HepG2 (cell line): ENCODE results near the gene PLEKHB1. TPM values are rescaled to one million over a fixed set of nuclear protein-coding genes. Genes with fewer than 3 reads are reported as not detected.

ENCODE experiments used
- ADNP ChIP-seq: sonication (generic); formaldehyde crosslinking; IDR thresholded peaks from 2 replicates; pipeline ENCODE4 v1.4.0; 2020; ENCODE audit warnings: missing genetic modification reagents
- AGO1 ChIP-seq: fragments of 200-400 bp; formaldehyde crosslinking; IDR thresholded peaks from 2 replicates; pipeline ENCODE4 v1.6.1; 2017; ENCODE audit warnings: mild to moderate bottlenecking, low read depth, low read length, moderate library complexity; ENCODE audit not compliant: poor library complexity, severe bottlenecking
- GZF1 ChIP-seq: sonication (generic); formaldehyde crosslinking; IDR thresholded peaks from 2 replicates; pipeline ENCODE4 v1.5.1; 2020; ENCODE audit warnings: mild to moderate bottlenecking, missing genetic modification reagents
- HCFC1 ChIP-seq: fragments of 150-350 bp; IDR thresholded peaks from 2 replicates; pipeline ENCODE4 v1.6.1; 2014; ENCODE audit warnings: low read depth, low read length
- HHEX ChIP-seq: IDR thresholded peaks from 2 replicates; pipeline ENCODE4 v1.6.1; 2016; ENCODE audit warnings: control low read depth
- HIVEP1 ChIP-seq: sonication (generic); formaldehyde crosslinking; IDR thresholded peaks from 2 replicates; pipeline ENCODE4 v1.4.0; 2020; ENCODE audit warnings: mild to moderate bottlenecking, missing genetic modification reagents
- HMGA1 ChIP-seq: sonication (generic); formaldehyde crosslinking; conservative IDR thresholded peaks from 2 replicates; pipeline ENCODE4 v1.4.0; 2020; ENCODE audit warnings: missing genetic modification reagents
- KDM6A ChIP-seq: IDR thresholded peaks from 2 replicates; pipeline ENCODE4 v1.6.1; 2016; ENCODE audit warnings: low read depth
- MAFF ChIP-seq: IDR thresholded peaks from 2 replicates; pipeline ENCODE4 v1.6.1; 2011; ENCODE audit warnings: low read depth, low read length, improper control_type of control experiment
- MEIS1 ChIP-seq: sonication (generic); formaldehyde crosslinking; IDR thresholded peaks from 2 replicates; pipeline ENCODE4 v1.9.0; 2021; ENCODE audit warnings: mild to moderate bottlenecking, missing genetic modification reagents, moderate library complexity, borderline replicate concordance
- MIXL1 ChIP-seq: IDR thresholded peaks from 2 replicates; pipeline ENCODE4 v1.6.1; 2016
- NFYC ChIP-seq: IDR thresholded peaks from 2 replicates; pipeline ENCODE4 v1.6.1; 2016; ENCODE audit warnings: missing genetic modification reagents, missing compliant biosample characterization
- RAD21 ChIP-seq: fragments of 450-650 bp; formaldehyde crosslinking; IDR thresholded peaks from 2 replicates; pipeline ENCODE4 v1.5.0; 2020; ENCODE audit warnings: mild to moderate bottlenecking
- SIX4 ChIP-seq: sonication (generic); formaldehyde crosslinking; IDR thresholded peaks from 2 replicates; pipeline ENCODE4 v1.4.0; 2020; ENCODE audit warnings: missing genetic modification reagents
- SP1 ChIP-seq, 2 experiments: fragments of 450-650 bp in 1 of 2; sonication (generic) in 1 of 2; formaldehyde crosslinking in 1 of 2; IDR thresholded peaks; 2 replicates each; pipeline versions ENCODE4 v1.4.0 to v1.6.1; 2016 to 2020; ENCODE audit warnings: missing genetic modification reagents in 1 of 2
- TAF1 ChIP-seq: sonication (generic); formaldehyde crosslinking; IDR thresholded peaks from 2 replicates; pipeline ENCODE4 v1.4.0; 2020; ENCODE audit warnings: missing genetic modification reagents
- TCF7L2 ChIP-seq: IDR thresholded peaks from 2 replicates; pipeline ENCODE4 v1.6.1; 2011; ENCODE audit warnings: mild to moderate bottlenecking, low read depth, low read length, moderate library complexity
- ZFP1 ChIP-seq: IDR thresholded peaks from 2 replicates; pipeline ENCODE4 v1.6.1; 2016
- ZFP37 ChIP-seq: sonication (generic); formaldehyde crosslinking; IDR thresholded peaks from 2 replicates; pipeline ENCODE4 v1.4.0; 2020; ENCODE audit warnings: missing genetic modification reagents, borderline replicate concordance
- ZMYM4 ChIP-seq: sonication (generic); formaldehyde crosslinking; IDR thresholded peaks from 2 replicates; pipeline ENCODE4 v1.8.1; 2023; ENCODE audit warnings: mild to moderate bottlenecking, missing genetic modification reagents
- ZNF383 ChIP-seq: sonication (generic); formaldehyde crosslinking; IDR thresholded peaks from 2 replicates; pipeline ENCODE4 v1.4.0; 2020; ENCODE audit warnings: missing genetic modification reagents, mild to moderate bottlenecking, borderline replicate concordance
- polyA plus RNA-seq, 8 experiments: library from polyadenylated mRNA; depleted of rRNA in 3 of 8; stranded (reverse) in 7 of 8; unstranded in 1 of 8; fragments of >200 nt; fragmentation: Illumina TruSeq in 4 of 8; extraction: Trizol in 4 of 8; gene quantifications; 2 replicates each; pipeline versions ENCODE4 v1.2.1 to v1.2.3, GENCODE V29; 2011 to 2016; ENCODE audit warnings: low read depth in 4 of 8, missing spikeins in 1 of 8, mixed read lengths in 1 of 8; ENCODE audit not compliant: insufficient read depth in 1 of 8
- total RNA-seq, 5 experiments: library from RNA; depleted of rRNA; stranded (reverse); fragments of >200 nt; fragmentation: Illumina TruSeq; extraction: Trizol; gene quantifications; 2 replicates each; pipeline ENCODE4 v1.2.3, GENCODE V29; 2016; ENCODE audit warnings: low read depth in 1 of 5
- TF ChIP-seq, protein P1 (sequence below): IDR thresholded peaks from 2 replicates; pipeline ENCODE4 v1.6.1; 2012; ENCODE audit warnings: low read length, improper control_type of control experiment
- TF ChIP-seq, protein P2 (sequence below): sonication (generic); formaldehyde crosslinking; IDR thresholded peaks from 2 replicates; pipeline ENCODE4 v1.4.0; 2020; ENCODE audit warnings: low read depth, mild to moderate bottlenecking, missing genetic modification reagents
- TF ChIP-seq, protein P3 (sequence below): sonication (generic); formaldehyde crosslinking; IDR thresholded peaks from 2 replicates; pipeline ENCODE4 v1.5.1; 2020; ENCODE audit warnings: mild to moderate bottlenecking, moderate library complexity, missing genetic modification reagents
- TF ChIP-seq, protein P4 (sequence below): sonication (generic); formaldehyde crosslinking; IDR thresholded peaks from 2 replicates; pipeline ENCODE4 v1.5.1; 2020; ENCODE audit warnings: missing genetic modification reagents, mild to moderate bottlenecking, borderline replicate concordance

PLEKHB1 gene
- total and polyA plus RNA-seq, 2 of the 13 experiments (the other 11 are each of a cell fraction or from before 2014, with no cell fraction given), result 68.0 to 99.3 TPM

DNA sequence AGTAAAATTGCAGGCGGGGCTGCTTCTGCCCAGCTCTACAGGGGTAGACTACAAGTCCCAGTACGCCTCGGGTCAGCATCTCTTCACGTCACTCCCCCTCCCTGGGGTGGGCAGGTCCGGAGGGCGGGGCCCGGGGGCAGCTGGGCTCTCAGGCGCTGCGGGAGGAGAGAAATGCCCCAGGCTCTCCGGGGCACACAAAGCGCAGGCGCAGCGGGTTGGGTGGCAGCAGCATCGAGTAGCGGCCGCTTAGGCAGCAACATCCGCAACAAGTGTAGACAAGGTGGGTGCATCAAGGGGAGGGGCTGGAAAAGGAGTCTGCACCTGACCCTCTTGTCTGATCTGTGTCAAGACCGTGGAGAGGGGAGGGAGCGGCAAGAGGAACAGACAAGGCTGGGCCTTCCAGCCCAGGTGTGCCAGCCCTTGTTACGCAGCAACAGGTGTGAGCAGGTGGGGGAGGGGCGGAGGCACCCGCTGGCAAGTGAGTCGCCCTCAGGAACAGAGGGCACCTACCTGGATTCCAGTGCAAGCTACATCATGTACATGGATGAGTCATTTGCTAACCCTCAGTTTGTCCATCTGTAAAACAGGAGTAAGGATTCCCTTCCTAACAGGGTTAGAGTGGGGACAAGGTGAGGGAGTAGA is 1.2 kb downstream of the PLEKHB1 start (continued):
- peak; percentile 16; the same call in 1 of the 2 replicates for TF ChIP-seq RAD21 (CRISPR knock-in tag)
- no peak for TF ChIP-seq GZF1
- no peak for TF ChIP-seq ZFP37 (CRISPR knock-in tag)
- TF ChIP-seq NFYC (CRISPR knock-in tag), result peak; percentile 21; the same call in 1 of the 2 replicates
- no peak for TF ChIP-seq ZMYM4 (CRISPR knock-in tag)
- TF ChIP-seq, protein P1, sequence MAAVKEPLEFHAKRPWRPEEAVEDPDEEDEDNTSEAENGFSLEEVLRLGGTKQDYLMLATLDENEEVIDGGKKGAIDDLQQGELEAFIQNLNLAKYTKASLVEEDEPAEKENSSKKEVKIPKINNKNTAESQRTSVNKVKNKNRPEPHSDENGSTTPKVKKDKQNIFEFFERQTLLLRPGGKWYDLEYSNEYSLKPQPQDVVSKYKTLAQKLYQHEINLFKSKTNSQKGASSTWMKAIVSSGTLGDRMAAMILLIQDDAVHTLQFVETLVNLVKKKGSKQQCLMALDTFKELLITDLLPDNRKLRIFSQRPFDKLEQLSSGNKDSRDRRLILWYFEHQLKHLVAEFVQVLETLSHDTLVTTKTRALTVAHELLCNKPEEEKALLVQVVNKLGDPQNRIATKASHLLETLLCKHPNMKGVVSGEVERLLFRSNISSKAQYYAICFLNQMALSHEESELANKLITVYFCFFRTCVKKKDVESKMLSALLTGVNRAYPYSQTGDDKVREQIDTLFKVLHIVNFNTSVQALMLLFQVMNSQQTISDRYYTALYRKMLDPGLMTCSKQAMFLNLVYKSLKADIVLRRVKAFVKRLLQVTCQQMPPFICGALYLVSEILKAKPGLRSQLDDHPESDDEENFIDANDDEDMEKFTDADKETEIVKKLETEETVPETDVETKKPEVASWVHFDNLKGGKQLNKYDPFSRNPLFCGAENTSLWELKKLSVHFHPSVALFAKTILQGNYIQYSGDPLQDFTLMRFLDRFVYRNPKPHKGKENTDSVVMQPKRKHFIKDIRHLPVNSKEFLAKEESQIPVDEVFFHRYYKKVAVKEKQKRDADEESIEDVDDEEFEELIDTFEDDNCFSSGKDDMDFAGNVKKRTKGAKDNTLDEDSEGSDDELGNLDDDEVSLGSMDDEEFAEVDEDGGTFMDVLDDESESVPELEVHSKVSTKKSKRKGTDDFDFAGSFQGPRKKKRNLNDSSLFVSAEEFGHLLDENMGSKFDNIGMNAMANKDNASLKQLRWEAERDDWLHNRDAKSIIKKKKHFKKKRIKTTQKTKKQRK, result no peak
- no peak for TF ChIP-seq AGO1
- TF ChIP-seq ADNP, result peak; percentile 38; the same call in 1 of the 2 replicates
- TF ChIP-seq KDM6A (CRISPR knock-in tag), result no peak
- TF ChIP-seq TAF1 (CRISPR knock-in tag), result peak; percentile 30; the same call in 1 of the 2 replicates
- TF ChIP-seq SIX4, result no peak
- TF ChIP-seq HCFC1, result peak; percentile 75
- TF ChIP-seq, protein P2, sequence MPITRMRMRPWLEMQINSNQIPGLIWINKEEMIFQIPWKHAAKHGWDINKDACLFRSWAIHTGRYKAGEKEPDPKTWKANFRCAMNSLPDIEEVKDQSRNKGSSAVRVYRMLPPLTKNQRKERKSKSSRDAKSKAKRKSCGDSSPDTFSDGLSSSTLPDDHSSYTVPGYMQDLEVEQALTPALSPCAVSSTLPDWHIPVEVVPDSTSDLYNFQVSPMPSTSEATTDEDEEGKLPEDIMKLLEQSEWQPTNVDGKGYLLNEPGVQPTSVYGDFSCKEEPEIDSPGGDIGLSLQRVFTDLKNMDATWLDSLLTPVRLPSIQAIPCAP (CRISPR knock-in tag), result no peak
- TF ChIP-seq ZFP1 (CRISPR knock-in tag), result no peak
- no peak for TF ChIP-seq HMGA1 (CRISPR knock-in tag)
- TF ChIP-seq MAFF, result no peak
- no peak for TF ChIP-seq HIVEP1 (CRISPR knock-in tag)
- TF ChIP-seq, protein P3, sequence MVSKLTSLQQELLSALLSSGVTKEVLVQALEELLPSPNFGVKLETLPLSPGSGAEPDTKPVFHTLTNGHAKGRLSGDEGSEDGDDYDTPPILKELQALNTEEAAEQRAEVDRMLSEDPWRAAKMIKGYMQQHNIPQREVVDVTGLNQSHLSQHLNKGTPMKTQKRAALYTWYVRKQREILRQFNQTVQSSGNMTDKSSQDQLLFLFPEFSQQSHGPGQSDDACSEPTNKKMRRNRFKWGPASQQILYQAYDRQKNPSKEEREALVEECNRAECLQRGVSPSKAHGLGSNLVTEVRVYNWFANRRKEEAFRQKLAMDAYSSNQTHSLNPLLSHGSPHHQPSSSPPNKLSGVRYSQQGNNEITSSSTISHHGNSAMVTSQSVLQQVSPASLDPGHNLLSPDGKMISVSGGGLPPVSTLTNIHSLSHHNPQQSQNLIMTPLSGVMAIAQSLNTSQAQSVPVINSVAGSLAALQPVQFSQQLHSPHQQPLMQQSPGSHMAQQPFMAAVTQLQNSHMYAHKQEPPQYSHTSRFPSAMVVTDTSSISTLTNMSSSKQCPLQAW (CRISPR knock-in tag), result no peak
- TF ChIP-seq HHEX (CRISPR knock-in tag), result no peak
- TF ChIP-seq SP1 (IDR thresholded peaks at IDR 0.05), result no peak
- TF ChIP-seq SP1 (CRISPR knock-in tag; IDR thresholded peaks at IDR 0.05), result peak; percentile 38; the same call in 1 of the 2 replicates
- no peak for TF ChIP-seq MEIS1 (CRISPR knock-in tag)
- no peak for TF ChIP-seq TCF7L2
- no peak for TF ChIP-seq ZNF383 (CRISPR knock-in tag)
- TF ChIP-seq MIXL1, result no peak
- TF ChIP-seq, protein P4, sequence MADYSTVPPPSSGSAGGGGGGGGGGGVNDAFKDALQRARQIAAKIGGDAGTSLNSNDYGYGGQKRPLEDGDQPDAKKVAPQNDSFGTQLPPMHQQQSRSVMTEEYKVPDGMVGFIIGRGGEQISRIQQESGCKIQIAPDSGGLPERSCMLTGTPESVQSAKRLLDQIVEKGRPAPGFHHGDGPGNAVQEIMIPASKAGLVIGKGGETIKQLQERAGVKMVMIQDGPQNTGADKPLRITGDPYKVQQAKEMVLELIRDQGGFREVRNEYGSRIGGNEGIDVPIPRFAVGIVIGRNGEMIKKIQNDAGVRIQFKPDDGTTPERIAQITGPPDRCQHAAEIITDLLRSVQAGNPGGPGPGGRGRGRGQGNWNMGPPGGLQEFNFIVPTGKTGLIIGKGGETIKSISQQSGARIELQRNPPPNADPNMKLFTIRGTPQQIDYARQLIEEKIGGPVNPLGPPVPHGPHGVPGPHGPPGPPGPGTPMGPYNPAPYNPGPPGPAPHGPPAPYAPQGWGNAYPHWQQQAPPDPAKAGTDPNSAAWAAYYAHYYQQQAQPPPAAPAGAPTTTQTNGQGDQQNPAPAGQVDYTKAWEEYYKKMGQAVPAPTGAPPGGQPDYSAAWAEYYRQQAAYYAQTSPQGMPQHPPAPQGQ (CRISPR knock-in tag), result no peak
